ENCODE results near the gene CTNND2.

DNA sequence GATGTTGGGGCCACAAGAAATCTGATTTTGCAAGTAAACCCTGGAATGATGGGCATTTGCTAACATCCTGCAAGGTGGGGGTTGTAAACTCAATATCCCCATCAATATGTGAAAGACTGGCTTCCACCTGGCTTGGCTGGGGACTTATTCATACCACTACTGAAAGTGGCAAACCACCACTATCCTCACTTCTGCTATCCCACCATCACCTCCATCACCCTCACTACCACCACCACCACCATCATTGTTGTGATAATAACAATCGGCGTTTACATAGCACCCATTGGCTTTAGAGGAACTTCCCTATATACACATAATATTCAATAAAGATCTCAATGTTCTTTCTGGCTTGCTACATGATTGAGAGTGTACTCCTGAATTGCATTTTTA is 918.5 kb downstream of the CTNND2 start:
- TF ChIP-seq, protein P1, sequence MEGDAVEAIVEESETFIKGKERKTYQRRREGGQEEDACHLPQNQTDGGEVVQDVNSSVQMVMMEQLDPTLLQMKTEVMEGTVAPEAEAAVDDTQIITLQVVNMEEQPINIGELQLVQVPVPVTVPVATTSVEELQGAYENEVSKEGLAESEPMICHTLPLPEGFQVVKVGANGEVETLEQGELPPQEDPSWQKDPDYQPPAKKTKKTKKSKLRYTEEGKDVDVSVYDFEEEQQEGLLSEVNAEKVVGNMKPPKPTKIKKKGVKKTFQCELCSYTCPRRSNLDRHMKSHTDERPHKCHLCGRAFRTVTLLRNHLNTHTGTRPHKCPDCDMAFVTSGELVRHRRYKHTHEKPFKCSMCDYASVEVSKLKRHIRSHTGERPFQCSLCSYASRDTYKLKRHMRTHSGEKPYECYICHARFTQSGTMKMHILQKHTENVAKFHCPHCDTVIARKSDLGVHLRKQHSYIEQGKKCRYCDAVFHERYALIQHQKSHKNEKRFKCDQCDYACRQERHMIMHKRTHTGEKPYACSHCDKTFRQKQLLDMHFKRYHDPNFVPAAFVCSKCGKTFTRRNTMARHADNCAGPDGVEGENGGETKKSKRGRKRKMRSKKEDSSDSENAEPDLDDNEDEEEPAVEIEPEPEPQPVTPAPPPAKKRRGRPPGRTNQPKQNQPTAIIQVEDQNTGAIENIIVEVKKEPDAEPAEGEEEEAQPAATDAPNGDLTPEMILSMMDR (conservative IDR thresholded peaks at IDR 0.05; ENCODE audit: low read depth, low read length), result no peak
- no peak for TF ChIP-seq EZH2 (IDR thresholded peaks at IDR 0.05; ENCODE audit: borderline replicate concordance, low read depth, low read length, poor library complexity, severe bottlenecking)

All from A673 (cell line).